Measurements from ENCODE around the gene TBXT.
A peak's percentile ranks its signal among the peaks of the same experiment; 100 is the strongest.

- TF ChIP-seq POLR2A (IDR thresholded peaks at IDR 0.05), result no peak
- peak in 2 of 6 experiments; percentile 9 to 31 for TF ChIP-seq CTCF (IDR thresholded peaks at IDR 0.05)
Measured at GRCh38 chr6:166156942-166157341, 10.7 kb downstream of the TBXT start.

Data from adrenal gland (tissue), 5 donors.